Measurements from ENCODE around the gene BCAS3. TPM values are rescaled to one million over a fixed set of nuclear protein-coding genes. Genes with fewer than 3 reads are reported as not detected.

Gene BCAS3
- total RNA-seq, 2 donors from 2014 or later: 44.1 to 71.5 TPM

DNA sequence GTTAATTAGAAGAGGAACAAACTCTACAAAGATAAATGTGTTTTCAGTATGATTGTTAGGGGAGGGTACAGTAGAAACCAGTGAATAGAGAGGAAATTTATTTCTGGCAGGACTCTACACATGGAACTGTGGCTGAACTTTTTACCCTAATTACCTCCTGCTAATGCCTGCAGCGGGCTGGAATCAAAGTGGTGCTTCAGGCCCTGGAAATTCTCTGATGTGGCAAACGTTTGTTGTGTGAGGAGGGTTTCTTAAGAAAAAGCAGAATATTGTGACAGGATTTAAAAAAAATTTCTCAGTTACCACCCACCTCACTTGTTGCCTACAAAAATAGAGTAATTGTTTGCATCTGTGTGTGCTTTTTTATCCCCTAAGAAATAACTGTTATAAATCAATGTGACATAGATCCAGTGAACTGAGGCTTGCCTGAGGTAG is 154.5 kb downstream of the BCAS3 start:
- Histone ChIP-seq H3K27ac (no peak overlapping the region), H3K4me1 (peaks cover 4% of the 10 kb centered on the region), H3K4me3 (no peak overlapping the region), H3K27me3 (no peaks in the 10 kb centered on the region), H3K36me3 (replicated peaks in 1 of 2; ENCODE audit: insufficient read depth in 1 of 2, low read depth in 2 of 2) (no peaks in the 10 kb centered on the region), H3K9me3 (no peaks in the 10 kb centered on the region)
- intact Hi-C loops (cut with DNase I): no loop called here
- DNase-seq (no peak), ATAC-seq (no peak)
- WGBS, 2 donors: 47 to 51% methylated on average over 2 of the region's 2 CpGs
- TF ChIP-seq POLR2A (IDR thresholded peaks at IDR 0.05): no peak
- TF ChIP-seq, protein P1, sequence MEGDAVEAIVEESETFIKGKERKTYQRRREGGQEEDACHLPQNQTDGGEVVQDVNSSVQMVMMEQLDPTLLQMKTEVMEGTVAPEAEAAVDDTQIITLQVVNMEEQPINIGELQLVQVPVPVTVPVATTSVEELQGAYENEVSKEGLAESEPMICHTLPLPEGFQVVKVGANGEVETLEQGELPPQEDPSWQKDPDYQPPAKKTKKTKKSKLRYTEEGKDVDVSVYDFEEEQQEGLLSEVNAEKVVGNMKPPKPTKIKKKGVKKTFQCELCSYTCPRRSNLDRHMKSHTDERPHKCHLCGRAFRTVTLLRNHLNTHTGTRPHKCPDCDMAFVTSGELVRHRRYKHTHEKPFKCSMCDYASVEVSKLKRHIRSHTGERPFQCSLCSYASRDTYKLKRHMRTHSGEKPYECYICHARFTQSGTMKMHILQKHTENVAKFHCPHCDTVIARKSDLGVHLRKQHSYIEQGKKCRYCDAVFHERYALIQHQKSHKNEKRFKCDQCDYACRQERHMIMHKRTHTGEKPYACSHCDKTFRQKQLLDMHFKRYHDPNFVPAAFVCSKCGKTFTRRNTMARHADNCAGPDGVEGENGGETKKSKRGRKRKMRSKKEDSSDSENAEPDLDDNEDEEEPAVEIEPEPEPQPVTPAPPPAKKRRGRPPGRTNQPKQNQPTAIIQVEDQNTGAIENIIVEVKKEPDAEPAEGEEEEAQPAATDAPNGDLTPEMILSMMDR (IDR thresholded peaks at IDR 0.05): no peak

DNA sequence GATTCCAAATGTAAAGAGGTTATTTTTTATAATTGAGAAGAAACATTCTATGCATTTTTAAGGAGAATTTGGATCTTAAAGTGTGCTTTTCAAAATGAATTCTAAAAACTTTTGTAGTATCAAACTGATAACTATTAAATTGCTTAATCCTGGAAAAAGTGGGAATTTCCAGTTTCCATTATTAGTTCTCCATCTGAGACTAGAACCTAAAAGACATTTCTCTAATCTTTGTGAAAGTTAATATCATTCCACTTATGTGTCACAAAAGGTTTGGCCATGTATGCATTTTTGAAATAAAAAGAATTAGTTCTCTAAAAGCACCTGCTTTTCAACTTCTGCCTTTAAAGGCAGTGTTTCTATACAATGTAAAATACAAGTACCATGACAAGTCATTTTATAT is 155.0 kb downstream of the BCAS3 start:
- intact Hi-C loops (cut with DNase I): no loop called here
- no peak overlapping the region for H3K4me3 ChIP-seq
- no peak overlapping the region for H3K27ac ChIP-seq
- H3K36me3 ChIP-seq (replicated peaks in 1 of 2; ENCODE audit: insufficient read depth in 1 of 2, low read depth in 2 of 2): no peaks in the 10 kb centered on the region
- ATAC-seq: no peak
- H3K4me1 ChIP-seq: peaks cover 4% of the 10 kb centered on the region
- H3K9me3 ChIP-seq: no peaks in the 10 kb centered on the region
- no peak for DNase-seq
- TF ChIP-seq, protein P1 (IDR thresholded peaks at IDR 0.05): no peak
- no peak for TF ChIP-seq POLR2A (IDR thresholded peaks at IDR 0.05)
- no peaks in the 10 kb centered on the region for H3K27me3 ChIP-seq

DNA sequence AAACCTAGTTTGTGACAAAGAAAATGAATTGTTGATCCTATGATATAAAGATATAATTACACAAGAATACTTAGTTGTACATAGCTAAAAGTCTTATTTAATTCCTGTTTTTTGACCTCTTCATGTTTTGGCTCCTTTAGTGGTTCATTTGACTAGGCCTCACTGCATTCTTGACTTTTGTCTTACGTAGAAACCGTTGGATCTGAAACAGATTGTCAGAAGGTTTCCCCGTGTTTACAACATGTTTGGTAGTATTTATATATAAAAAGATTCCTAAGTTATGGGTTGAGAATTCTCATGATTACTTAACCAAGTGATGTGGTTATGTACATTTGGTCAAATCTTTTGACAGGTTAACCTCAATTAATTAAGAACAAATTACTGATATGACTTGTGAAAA is 162.8 kb downstream of the BCAS3 start:
- Histone ChIP-seq H3K27me3 (no peaks in the 10 kb centered on the region), H3K36me3 (replicated peaks in 1 of 2; ENCODE audit: insufficient read depth in 1 of 2, low read depth in 2 of 2) (no peaks in the 10 kb centered on the region), H3K4me1 (no peaks in the 10 kb centered on the region), H3K27ac (no peak overlapping the region), H3K9me3 (no peaks in the 10 kb centered on the region), H3K4me3 (no peak overlapping the region)
- DNase-seq (no peak), ATAC-seq (no peak)
- 89 to 93% methylated on average over 3 of the region's 3 CpGs for WGBS, 2 donors
- intact Hi-C loops (cut with DNase I): no loop called here
- TF ChIP-seq POLR2A (IDR thresholded peaks at IDR 0.05): no peak
- TF ChIP-seq, protein P1 (IDR thresholded peaks at IDR 0.05): no peak

DNA sequence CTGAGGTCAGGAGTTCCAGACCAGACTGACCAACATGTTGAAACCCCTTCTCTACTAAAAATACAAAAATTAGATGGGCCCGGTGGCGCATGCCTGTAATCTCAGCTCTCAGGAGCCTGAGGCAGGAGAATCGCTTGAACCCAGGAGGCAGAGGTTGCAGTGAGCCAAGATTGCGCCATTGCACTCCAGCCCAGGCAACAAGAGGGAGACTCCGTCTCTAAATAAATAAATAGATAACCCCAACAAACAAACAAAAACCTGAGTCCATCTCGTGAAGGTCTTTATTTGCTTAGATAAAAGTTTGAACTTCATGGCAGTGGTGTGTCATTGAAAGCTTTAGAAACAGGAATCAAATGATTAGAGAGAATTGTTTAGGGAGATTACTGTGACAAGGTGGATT is 167.4 kb downstream of the BCAS3 start:
- DNase-seq (no peak), ATAC-seq (no peak)
- Histone ChIP-seq H3K27me3 (no peaks in the 10 kb centered on the region), H3K27ac (no peak overlapping the region), H3K4me3 (no peak overlapping the region), H3K36me3 (replicated peaks in 1 of 2; ENCODE audit: insufficient read depth in 1 of 2, low read depth in 2 of 2) (no peaks in the 10 kb centered on the region), H3K4me1 (no peaks in the 10 kb centered on the region), H3K9me3 (no peaks in the 10 kb centered on the region)
- WGBS, 2 donors: 77 to 80% methylated on average over 6 of the region's 6 CpGs
- intact Hi-C loops (cut with DNase I): no loop called here
- TF ChIP-seq POLR2A (IDR thresholded peaks at IDR 0.05): no peak
- TF ChIP-seq, protein P1 (IDR thresholded peaks at IDR 0.05): no peak

DNA sequence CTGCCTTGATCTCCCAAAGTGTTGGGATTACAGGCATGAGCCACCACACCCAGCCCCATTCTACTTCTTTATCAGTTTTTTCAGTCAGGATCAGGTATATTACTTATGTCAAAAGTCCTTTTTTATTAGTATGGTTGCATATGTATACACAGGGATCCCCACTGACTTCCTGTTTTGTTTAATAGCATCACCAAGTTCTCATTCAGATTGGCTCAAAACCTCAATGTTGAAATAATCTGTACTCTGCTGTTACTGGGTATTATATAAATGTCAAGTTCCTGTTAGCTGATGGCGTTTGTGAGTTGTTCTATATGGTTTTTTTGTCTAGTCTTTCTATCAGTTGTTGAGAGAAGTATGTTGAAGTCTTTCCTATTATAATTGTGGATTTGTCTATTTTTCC is 168.5 kb downstream of the BCAS3 start:
- Histone ChIP-seq H3K9me3 (no peaks in the 10 kb centered on the region), H3K36me3 (replicated peaks in 1 of 2; ENCODE audit: insufficient read depth in 1 of 2, low read depth in 2 of 2) (no peaks in the 10 kb centered on the region), H3K4me3 (no peak overlapping the region), H3K27me3 (no peaks in the 10 kb centered on the region), H3K27ac (no peak overlapping the region), H3K4me1 (no peaks in the 10 kb centered on the region)
- DNase-seq (no peak), ATAC-seq (no peak)
- intact Hi-C loops (cut with DNase I): no loop called here
- 80 to 85% methylated on average over 1 of the region's 1 CpG for WGBS, 2 donors
- no peak for TF ChIP-seq POLR2A (IDR thresholded peaks at IDR 0.05)
- TF ChIP-seq, protein P1 (IDR thresholded peaks at IDR 0.05): no peak

All from body of pancreas (tissue), 4 donors.